Ascending aorta (tissue), 2 donors: Measurements from ENCODE around the gene FGG. TPM values are rescaled to one million over a fixed set of nuclear protein-coding genes. Genes with fewer than 3 reads are reported as not detected.
A peak's percentile ranks its signal among the peaks of the same experiment; 100 is the strongest.

Experiments
- DNase-seq, 2 donors: peaks; one replicate each; pipeline ENCODE4 v3.0.0-alpha.2; 2019; ENCODE audit warnings: low spot score in 2 of 2
- H3K27ac ChIP-seq, 2 donors: fragments of 200-600 bp; sonication (generic); one replicate each; pipeline ENCODE4 v1.5.1; 2016 to 2017; ENCODE audit warnings: mild to moderate bottlenecking in 1 of 2
- H3K27me3 ChIP-seq: fragments of 200-600 bp; sonication (generic); one replicate; pipeline ENCODE4 v1.5.1; 2017
- H3K36me3 ChIP-seq, 2 donors: fragments of 200-600 bp; sonication (generic); one replicate each; pipeline ENCODE4 v1.5.1; 2016
- H3K4me1 ChIP-seq, 2 donors: fragments of 200-600 bp; sonication (generic); one replicate each; pipeline ENCODE4 v1.5.1; 2016 to 2017; ENCODE audit warnings: mild to moderate bottlenecking in 1 of 2
- H3K4me3 ChIP-seq, 2 donors: fragments of 200-600 bp; sonication (generic); one replicate each; pipeline ENCODE4 v1.5.1; 2016 to 2017; ENCODE audit warnings: mild to moderate bottlenecking in 1 of 2
- H3K9me3 ChIP-seq, 2 donors: fragments of 200-600 bp; sonication (generic); one replicate each; pipeline ENCODE4 v1.5.1; 2016
- intact Hi-C: fragments of 100-400 bp; cut with DNase I; formaldehyde crosslinking; loops from one replicate; pipeline ENCODE4 v1.15.1; 2023
- total RNA-seq: library from RNA; depleted of rRNA; stranded (reverse); fragments of >200 nt; gene quantifications from one replicate; pipeline ENCODE4 v1.1.0, GENCODE V29; 2016
- TF ChIP-seq, protein P1 (sequence below), 3 experiments: fragments of 200-600 bp in 2 of 3; fragments of 450-650 bp in 1 of 3; sonication (generic) in 2 of 3; IDR thresholded peaks; one replicate each; pipeline ENCODE4 v1.5.1; 2016 to 2019; ENCODE audit warnings: antibody characterized with exemption in 3 of 3, mild to moderate bottlenecking in 1 of 3, moderate library complexity in 1 of 3

The FGG gene
- total RNA-seq, 1 donor from 2014 or later: 40.3 TPM

GRCh38 chr4:154625971-154626370 lies 13.5 kb upstream of the FGG start:
- no peaks in the 10 kb centered on the region for H3K27me3 ChIP-seq
- H3K27ac ChIP-seq: no peak overlapping the region
- H3K4me3 ChIP-seq: no peak overlapping the region
- DNase-seq: no peak
- intact Hi-C loops: no loop called here
- no peaks in the 10 kb centered on the region for H3K9me3 ChIP-seq
- peaks cover 0 to 5% of the 10 kb centered on the region in 2 donors for H3K4me1 ChIP-seq
- no peaks in the 10 kb centered on the region for H3K36me3 ChIP-seq
- TF ChIP-seq, protein P1, sequence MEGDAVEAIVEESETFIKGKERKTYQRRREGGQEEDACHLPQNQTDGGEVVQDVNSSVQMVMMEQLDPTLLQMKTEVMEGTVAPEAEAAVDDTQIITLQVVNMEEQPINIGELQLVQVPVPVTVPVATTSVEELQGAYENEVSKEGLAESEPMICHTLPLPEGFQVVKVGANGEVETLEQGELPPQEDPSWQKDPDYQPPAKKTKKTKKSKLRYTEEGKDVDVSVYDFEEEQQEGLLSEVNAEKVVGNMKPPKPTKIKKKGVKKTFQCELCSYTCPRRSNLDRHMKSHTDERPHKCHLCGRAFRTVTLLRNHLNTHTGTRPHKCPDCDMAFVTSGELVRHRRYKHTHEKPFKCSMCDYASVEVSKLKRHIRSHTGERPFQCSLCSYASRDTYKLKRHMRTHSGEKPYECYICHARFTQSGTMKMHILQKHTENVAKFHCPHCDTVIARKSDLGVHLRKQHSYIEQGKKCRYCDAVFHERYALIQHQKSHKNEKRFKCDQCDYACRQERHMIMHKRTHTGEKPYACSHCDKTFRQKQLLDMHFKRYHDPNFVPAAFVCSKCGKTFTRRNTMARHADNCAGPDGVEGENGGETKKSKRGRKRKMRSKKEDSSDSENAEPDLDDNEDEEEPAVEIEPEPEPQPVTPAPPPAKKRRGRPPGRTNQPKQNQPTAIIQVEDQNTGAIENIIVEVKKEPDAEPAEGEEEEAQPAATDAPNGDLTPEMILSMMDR (IDR thresholded peaks at IDR 0.05): no peak

- H3K36me3 ChIP-seq: no peaks in the 10 kb centered on the region
- peaks cover 0 to 5% of the 10 kb centered on the region in 2 donors for H3K4me1 ChIP-seq
- no peaks in the 10 kb centered on the region for H3K9me3 ChIP-seq
- no peak for DNase-seq
- TF ChIP-seq, protein P1 (IDR thresholded peaks at IDR 0.05): no peak
- no peaks in the 10 kb centered on the region for H3K27me3 ChIP-seq
- intact Hi-C loops: no loop called here
- no peak overlapping the region for H3K4me3 ChIP-seq
- no peak overlapping the region for H3K27ac ChIP-seq
Observed at GRCh38 chr4:154623995-154624394, 11.5 kb upstream of the FGG start.

DNA sequence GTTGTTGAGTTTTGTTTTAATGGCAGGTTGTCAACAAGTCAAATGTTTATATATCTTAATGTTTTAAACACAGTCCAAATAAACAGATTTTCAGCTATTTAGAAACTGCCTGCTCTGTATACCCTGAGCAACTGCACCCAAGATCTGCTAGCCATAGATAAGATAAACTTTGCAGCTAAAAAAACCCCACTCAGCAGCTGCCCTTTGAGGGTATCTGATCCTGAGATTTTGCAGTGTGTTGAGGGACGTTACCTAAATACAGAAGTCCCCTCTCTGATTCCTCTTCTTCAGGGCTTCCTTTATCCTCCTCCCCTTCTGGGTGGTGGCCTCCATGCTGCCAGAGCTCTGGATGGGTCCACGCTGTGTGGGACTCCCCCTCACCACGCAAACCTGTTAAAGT lies 11.0 kb upstream of the FGG start:
- H3K36me3 ChIP-seq: no peaks in the 10 kb centered on the region
- H3K4me1 ChIP-seq: peaks cover 0 to 5% of the 10 kb centered on the region in 2 donors
- no peak overlapping the region for H3K4me3 ChIP-seq
- no peaks in the 10 kb centered on the region for H3K9me3 ChIP-seq
- H3K27ac ChIP-seq: no peak overlapping the region
- H3K27me3 ChIP-seq: no peaks in the 10 kb centered on the region
- intact Hi-C loops: no loop called here
- TF ChIP-seq, protein P1 (IDR thresholded peaks at IDR 0.05): no peak
- DNase-seq: no peak

GRCh38 chr4:154622598-154622997 lies 10.1 kb upstream of the FGG start:
- TF ChIP-seq, protein P1 (IDR thresholded peaks at IDR 0.05): peak in 2 of 3 experiments; percentile 25 to 39
- H3K4me3 ChIP-seq: no peak overlapping the region
- H3K9me3 ChIP-seq: no peaks in the 10 kb centered on the region
- H3K27me3 ChIP-seq: no peaks in the 10 kb centered on the region
- H3K36me3 ChIP-seq: no peaks in the 10 kb centered on the region
- DNase-seq: no peak
- no peak overlapping the region for H3K27ac ChIP-seq
- intact Hi-C loops: loop anchor here (1.0 kb wide), 1 partner anchor 70 kb away; no protein-coding TSS in a partner anchor
- peaks cover 0 to 5% of the 10 kb centered on the region in 2 donors for H3K4me1 ChIP-seq

DNA sequence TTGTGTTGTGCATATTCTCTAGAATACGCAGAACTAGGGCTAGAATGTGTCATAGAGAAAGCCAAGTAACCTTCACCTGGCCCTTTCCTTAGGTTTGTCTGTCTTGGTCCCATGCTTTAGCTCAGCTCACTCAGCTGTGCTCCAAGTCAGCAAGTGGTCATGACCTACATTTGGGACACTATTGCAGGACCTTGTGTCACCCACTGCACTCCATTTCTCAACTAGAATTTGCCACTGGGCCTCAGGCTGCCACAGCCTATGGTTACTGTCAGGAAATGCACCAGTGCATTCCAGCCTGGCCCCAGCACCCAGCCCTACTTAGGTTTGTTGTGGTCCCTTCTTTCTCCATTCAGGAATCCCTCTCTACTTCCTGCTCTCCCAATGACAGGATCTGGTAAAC lies 7.7 kb upstream of the FGG start:
- Histone ChIP-seq H3K4me1 (no peaks in the 10 kb centered on the region), H3K36me3 (no peaks in the 10 kb centered on the region), H3K27me3 (no peaks in the 10 kb centered on the region), H3K27ac (no peak overlapping the region), H3K4me3 (no peak overlapping the region), H3K9me3 (no peaks in the 10 kb centered on the region)
- TF ChIP-seq, protein P1 (IDR thresholded peaks at IDR 0.05): no peak
- intact Hi-C loops: no loop called here
- DNase-seq: no peak
